WTC11 (cell line): Measurements from ENCODE around the gene CDX1.

Experiments
- CREM ChIP-seq: sonication (generic); formaldehyde crosslinking; IDR thresholded peaks from 2 replicates; pipeline ENCODE4 v1.8.1; 2022; ENCODE audit warnings: mild to moderate bottlenecking, missing genetic modification reagents, moderate library complexity
- FOXJ3 ChIP-seq: sonication (generic); formaldehyde crosslinking; IDR thresholded peaks from 2 replicates; pipeline ENCODE4 v1.9.0; 2021; ENCODE audit warnings: missing genetic modification reagents, mild to moderate bottlenecking, borderline replicate concordance
- FOXP1 ChIP-seq: sonication (generic); formaldehyde crosslinking; IDR thresholded peaks from 2 replicates; pipeline ENCODE4 v1.8.0; 2022; ENCODE audit warnings: missing genetic modification reagents, mild to moderate bottlenecking, moderate library complexity, borderline replicate concordance
- GRHL2 ChIP-seq: fragments of 250-450 bp; sonication (Bioruptor Pico); IDR thresholded peaks from 2 replicates; pipeline ENCODE4 v1.8.0; 2022; ENCODE audit warnings: mild to moderate bottlenecking, moderate library complexity; ENCODE audit not compliant: insufficient replicate concordance, severe bottlenecking
- JUN ChIP-seq: sonication (generic); formaldehyde crosslinking; IDR thresholded peaks from 2 replicates; pipeline ENCODE4 v1.8.0; 2023; ENCODE audit warnings: mild to moderate bottlenecking, missing genetic modification reagents
- ZNF263 ChIP-seq: sonication (generic); formaldehyde crosslinking; IDR thresholded peaks from 2 replicates; pipeline ENCODE4 v1.8.1; 2022; ENCODE audit warnings: low read depth, mild to moderate bottlenecking, moderate library complexity, missing genetic modification reagents
- TF ChIP-seq, protein P1 (sequence below): sonication (generic); formaldehyde crosslinking; IDR thresholded peaks from 2 replicates; pipeline ENCODE4 v1.8.0; 2022; ENCODE audit warnings: mild to moderate bottlenecking, missing genetic modification reagents
- TF ChIP-seq, protein P2 (sequence below): sonication (generic); formaldehyde crosslinking; IDR thresholded peaks from 2 replicates; pipeline ENCODE4 v1.8.1; 2023; ENCODE audit warnings: mild to moderate bottlenecking, missing genetic modification reagents, borderline replicate concordance
- TF ChIP-seq, protein P3 (sequence below): fragments of 200-600 bp; IDR thresholded peaks from 2 replicates; pipeline ENCODE4 v1.8.0; 2022; ENCODE audit warnings: antibody characterized with exemption

DNA sequence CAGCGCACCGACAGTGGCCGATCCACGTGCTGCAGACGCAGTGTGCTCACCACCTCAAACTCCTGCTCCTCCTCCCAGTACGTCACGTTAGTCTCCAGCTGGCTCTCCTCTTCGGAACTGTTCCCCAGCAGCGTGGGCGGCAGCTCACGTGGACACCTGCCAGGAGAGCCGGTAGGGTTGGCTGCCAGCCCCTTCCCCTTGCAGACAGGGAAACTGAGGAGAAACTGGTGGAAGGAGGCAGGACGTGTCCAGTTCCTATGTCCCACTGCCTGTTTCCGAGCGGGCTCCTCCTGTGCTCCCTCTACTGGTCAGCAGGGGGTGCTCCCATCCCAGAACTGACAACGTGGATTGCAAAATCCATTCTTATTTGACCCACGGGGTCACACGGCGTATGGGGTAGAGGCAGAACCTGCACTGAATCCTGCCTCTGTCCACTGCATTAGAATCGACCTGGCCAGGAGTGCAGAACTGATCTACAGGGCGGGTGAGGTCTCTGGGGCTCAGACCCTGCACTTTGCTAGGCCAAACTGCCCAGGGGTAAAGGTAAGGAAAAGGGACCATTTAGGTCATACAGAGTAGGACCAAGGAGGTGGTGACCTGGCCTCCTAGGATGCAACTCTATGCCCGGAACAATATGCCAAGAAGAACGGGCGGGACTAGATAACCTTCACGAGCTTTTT, 36.6 kb upstream of the CDX1 start:
- TF ChIP-seq ZNF263 (CRISPR knock-in tag): no peak
- TF ChIP-seq, protein P1, sequence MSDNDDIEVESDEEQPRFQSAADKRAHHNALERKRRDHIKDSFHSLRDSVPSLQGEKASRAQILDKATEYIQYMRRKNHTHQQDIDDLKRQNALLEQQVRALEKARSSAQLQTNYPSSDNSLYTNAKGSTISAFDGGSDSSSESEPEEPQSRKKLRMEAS (CRISPR knock-in tag): no peak
- no peak for TF ChIP-seq GRHL2 (CRISPR knock-in tag)
- TF ChIP-seq CREM: no peak
- no peak for TF ChIP-seq FOXP1
- TF ChIP-seq, protein P2, sequence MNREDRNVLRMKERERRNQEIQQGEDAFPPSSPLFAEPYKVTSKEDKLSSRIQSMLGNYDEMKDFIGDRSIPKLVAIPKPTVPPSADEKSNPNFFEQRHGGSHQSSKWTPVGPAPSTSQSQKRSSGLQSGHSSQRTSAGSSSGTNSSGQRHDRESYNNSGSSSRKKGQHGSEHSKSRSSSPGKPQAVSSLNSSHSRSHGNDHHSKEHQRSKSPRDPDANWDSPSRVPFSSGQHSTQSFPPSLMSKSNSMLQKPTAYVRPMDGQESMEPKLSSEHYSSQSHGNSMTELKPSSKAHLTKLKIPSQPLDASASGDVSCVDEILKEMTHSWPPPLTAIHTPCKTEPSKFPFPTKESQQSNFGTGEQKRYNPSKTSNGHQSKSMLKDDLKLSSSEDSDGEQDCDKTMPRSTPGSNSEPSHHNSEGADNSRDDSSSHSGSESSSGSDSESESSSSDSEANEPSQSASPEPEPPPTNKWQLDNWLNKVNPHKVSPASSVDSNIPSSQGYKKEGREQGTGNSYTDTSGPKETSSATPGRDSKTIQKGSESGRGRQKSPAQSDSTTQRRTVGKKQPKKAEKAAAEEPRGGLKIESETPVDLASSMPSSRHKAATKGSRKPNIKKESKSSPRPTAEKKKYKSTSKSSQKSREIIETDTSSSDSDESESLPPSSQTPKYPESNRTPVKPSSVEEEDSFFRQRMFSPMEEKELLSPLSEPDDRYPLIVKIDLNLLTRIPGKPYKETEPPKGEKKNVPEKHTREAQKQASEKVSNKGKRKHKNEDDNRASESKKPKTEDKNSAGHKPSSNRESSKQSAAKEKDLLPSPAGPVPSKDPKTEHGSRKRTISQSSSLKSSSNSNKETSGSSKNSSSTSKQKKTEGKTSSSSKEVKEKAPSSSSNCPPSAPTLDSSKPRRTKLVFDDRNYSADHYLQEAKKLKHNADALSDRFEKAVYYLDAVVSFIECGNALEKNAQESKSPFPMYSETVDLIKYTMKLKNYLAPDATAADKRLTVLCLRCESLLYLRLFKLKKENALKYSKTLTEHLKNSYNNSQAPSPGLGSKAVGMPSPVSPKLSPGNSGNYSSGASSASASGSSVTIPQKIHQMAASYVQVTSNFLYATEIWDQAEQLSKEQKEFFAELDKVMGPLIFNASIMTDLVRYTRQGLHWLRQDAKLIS (CRISPR knock-in tag): no peak
- TF ChIP-seq, protein P3, sequence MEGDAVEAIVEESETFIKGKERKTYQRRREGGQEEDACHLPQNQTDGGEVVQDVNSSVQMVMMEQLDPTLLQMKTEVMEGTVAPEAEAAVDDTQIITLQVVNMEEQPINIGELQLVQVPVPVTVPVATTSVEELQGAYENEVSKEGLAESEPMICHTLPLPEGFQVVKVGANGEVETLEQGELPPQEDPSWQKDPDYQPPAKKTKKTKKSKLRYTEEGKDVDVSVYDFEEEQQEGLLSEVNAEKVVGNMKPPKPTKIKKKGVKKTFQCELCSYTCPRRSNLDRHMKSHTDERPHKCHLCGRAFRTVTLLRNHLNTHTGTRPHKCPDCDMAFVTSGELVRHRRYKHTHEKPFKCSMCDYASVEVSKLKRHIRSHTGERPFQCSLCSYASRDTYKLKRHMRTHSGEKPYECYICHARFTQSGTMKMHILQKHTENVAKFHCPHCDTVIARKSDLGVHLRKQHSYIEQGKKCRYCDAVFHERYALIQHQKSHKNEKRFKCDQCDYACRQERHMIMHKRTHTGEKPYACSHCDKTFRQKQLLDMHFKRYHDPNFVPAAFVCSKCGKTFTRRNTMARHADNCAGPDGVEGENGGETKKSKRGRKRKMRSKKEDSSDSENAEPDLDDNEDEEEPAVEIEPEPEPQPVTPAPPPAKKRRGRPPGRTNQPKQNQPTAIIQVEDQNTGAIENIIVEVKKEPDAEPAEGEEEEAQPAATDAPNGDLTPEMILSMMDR: peak; percentile 85
- TF ChIP-seq FOXJ3 (CRISPR knock-in tag): no peak
- no peak for TF ChIP-seq JUN
